Measurements from ENCODE around the gene PRKCA.
"Not testable (repeated sequence)": the region's sequence is repeated elsewhere in the genome, so short reads cannot be mapped to it uniquely, and the experiment has no call there.

Gene PRKCA

DNA sequence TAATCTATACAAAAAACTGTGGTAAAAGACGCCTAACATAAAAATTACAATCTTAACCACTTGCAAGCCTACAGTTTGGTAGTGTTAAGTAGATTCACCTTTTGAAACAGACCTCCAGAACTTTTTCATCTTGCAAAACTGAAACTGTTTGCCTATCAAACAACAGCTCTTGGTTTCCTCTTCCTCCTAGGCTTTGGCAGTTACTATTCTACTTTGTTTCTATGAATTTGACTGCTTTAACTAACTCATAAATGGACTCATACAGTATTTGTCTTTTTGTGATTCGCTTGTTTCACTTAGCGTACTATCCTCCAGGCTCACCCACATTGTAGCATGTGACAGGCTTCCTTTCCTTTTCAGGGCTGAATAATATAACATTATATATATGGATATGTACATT is 97.0 kb downstream of the PRKCA start:
- no peak overlapping the region for H3K9ac ChIP-seq (ENCODE audit: insufficient read length, low read depth)
- DNase-seq (ENCODE audit: low read depth, low spot score): no peak
- no peaks in the 10 kb centered on the region for H3K9me3 ChIP-seq (ENCODE audit: insufficient read depth, low read length)

DNA sequence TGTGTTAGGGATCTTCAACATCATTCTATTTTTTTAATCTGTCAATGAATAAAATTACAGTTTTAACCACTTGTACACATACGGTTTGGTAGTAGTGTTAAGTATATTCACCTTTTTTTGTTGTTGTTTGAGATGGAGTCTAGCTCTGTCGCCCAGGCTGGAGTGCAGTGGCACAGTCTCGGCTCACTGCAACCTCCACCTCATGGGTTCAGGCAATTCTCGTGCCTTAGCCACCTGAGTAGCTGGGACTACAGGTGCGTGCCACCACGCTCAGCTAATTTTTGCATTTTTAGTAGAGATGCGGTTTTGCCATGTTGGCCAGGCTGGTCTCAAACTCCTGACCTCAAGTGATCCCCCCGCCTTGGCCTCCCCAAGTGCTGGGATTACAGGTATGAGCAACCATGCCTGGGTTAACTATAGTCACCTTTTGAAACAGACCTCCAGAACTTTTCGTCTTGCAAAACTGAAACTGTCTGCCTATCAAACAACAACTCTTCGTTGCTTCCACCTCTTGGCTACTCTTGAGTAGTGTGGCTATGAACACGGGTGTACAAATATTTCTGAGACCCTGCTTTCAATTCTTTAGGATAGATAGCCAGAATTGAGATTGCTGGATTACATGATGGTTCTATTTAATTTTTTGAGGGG is 97.8 kb downstream of the PRKCA start:
- H3K9ac ChIP-seq (ENCODE audit: insufficient read length, low read depth); H3K4me3 ChIP-seq (ENCODE audit: insufficient read length, low read depth); H3K4me1 ChIP-seq (ENCODE audit: insufficient read depth, insufficient read length); H3K9me3 ChIP-seq (ENCODE audit: insufficient read depth, low read length); DNase-seq (ENCODE audit: low read depth, low spot score); H3K27me3 ChIP-seq (ENCODE audit: insufficient read depth, insufficient read length); H3K36me3 ChIP-seq (ENCODE audit: insufficient read depth, insufficient read length, low read length): not testable (repeated sequence)

More for the DNA sequence above, 97.0 kb downstream of the PRKCA start:
- no peak overlapping the region for H3K4me3 ChIP-seq (ENCODE audit: insufficient read length, low read depth)
- H3K4me1 ChIP-seq (ENCODE audit: insufficient read depth, insufficient read length): no peaks in the 10 kb centered on the region
- no peak for TF ChIP-seq YY1 (IDR thresholded peaks at IDR 0.05; ENCODE audit: insufficient read depth, insufficient read length)
- TF ChIP-seq SUZ12 (IDR thresholded peaks at IDR 0.05; ENCODE audit: extremely low read depth, insufficient read depth, insufficient read length): no peak
- no peak for TF ChIP-seq ZNF274 (IDR thresholded peaks at IDR 0.05; ENCODE audit: low read depth, low read length)
- H3K36me3 ChIP-seq (ENCODE audit: insufficient read depth, insufficient read length, low read length): no peaks in the 10 kb centered on the region
- H3K27me3 ChIP-seq (ENCODE audit: insufficient read depth, insufficient read length): no peaks in the 10 kb centered on the region

DNA sequence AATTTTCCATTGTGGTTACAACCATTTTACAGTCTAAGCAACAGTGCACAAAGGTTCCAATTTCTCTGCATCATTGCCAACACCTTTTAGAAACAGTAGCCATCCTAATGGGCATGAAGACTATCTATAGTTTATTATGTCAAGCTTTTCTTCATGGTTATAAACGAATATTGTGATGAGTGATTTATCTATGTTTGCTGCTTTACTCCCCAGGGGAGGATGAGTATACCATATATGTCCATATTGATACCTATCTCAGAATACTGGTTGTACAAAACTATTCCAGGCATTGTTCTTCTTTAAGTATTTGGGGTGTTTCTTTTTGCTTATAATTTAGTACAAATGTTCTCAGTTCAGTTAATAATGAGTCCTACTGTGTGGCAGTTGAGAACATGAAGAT is 98.3 kb downstream of the PRKCA start:
- TF ChIP-seq ZNF274 (IDR thresholded peaks at IDR 0.05; ENCODE audit: low read depth, low read length): no peak
- TF ChIP-seq YY1 (IDR thresholded peaks at IDR 0.05; ENCODE audit: insufficient read depth, insufficient read length): no peak
- TF ChIP-seq SUZ12 (IDR thresholded peaks at IDR 0.05; ENCODE audit: extremely low read depth, insufficient read depth, insufficient read length): no peak
- Histone ChIP-seq H3K9me3 (ENCODE audit: insufficient read depth, low read length) (no peaks in the 10 kb centered on the region), H3K4me1 (ENCODE audit: insufficient read depth, insufficient read length) (no peaks in the 10 kb centered on the region), H3K9ac (ENCODE audit: insufficient read length, low read depth) (no peak overlapping the region), H3K36me3 (ENCODE audit: insufficient read depth, insufficient read length, low read length) (no peaks in the 10 kb centered on the region), H3K4me3 (ENCODE audit: insufficient read length, low read depth) (no peak overlapping the region), H3K27me3 (ENCODE audit: insufficient read depth, insufficient read length) (no peaks in the 10 kb centered on the region)
- DNase-seq (ENCODE audit: low read depth, low spot score): no peak

DNA sequence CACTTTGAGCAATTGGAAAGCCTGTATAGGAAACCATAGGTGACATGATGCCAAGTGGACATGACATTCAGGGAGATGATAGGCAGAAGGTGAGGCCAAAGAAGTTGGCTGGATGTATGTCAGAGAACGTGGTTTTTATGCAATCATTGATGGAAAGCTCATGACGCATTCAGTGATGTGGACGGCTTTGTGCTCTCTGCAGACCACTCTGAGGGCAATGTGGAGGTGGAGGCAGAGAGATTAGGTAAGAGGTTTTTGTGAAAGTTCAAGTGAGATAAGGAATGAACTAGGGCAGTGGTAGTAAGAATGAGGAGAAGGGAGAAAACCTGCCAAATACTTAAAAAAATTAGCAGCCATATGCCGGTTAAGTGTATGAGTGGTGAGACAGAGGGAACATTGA is 99.0 kb downstream of the PRKCA start:
- Histone ChIP-seq H3K36me3 (ENCODE audit: insufficient read depth, insufficient read length, low read length) (no peaks in the 10 kb centered on the region), H3K4me1 (ENCODE audit: insufficient read depth, insufficient read length) (no peaks in the 10 kb centered on the region), H3K4me3 (ENCODE audit: insufficient read length, low read depth) (no peak overlapping the region), H3K9me3 (ENCODE audit: insufficient read depth, low read length) (no peaks in the 10 kb centered on the region), H3K9ac (ENCODE audit: insufficient read length, low read depth) (no peak overlapping the region), H3K27me3 (ENCODE audit: insufficient read depth, insufficient read length) (no peaks in the 10 kb centered on the region)
- no peak for TF ChIP-seq SUZ12 (IDR thresholded peaks at IDR 0.05; ENCODE audit: extremely low read depth, insufficient read depth, insufficient read length)
- TF ChIP-seq ZNF274 (IDR thresholded peaks at IDR 0.05; ENCODE audit: low read depth, low read length): no peak
- TF ChIP-seq YY1 (IDR thresholded peaks at IDR 0.05; ENCODE audit: insufficient read depth, insufficient read length): no peak
- DNase-seq (ENCODE audit: low read depth, low spot score): no peak

DNA sequence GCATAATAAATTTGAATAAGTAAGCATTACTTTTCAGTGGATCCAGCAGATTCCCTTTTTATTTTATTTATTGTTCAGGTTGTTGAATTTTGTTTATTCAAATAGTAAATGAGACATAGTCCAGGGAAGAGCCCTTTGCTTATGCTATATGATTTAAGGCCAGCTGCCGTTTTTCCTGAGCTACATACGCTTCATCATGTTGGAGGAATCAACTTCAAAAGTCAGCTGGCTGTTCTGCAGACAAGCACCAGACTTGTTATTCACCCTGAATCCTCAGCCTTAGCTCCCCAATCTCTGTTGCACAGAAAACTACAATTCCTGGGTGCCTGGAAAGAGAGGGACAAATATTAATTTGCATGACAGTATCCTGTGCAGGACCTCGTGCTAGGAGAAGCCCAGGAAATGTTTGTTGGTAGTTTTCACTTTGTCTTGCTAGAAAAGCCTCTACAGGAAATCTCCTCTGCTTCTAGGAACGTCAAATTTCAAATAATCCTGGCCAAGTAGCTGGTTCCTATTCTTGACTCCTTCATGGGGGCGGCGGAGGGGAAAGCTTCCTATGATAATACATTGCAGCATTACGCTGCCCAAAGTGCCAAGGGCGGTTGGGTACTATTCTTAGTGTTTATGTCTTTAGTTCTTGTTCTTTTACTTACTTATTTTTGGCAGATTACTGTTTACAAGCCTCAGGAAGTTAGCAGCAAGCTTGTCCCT is 101.6 kb downstream of the PRKCA start:
- TF ChIP-seq ZNF274 (IDR thresholded peaks at IDR 0.05; ENCODE audit: low read depth, low read length) (no peak), YY1 (IDR thresholded peaks at IDR 0.05; ENCODE audit: insufficient read depth, insufficient read length) (no peak), SUZ12 (IDR thresholded peaks at IDR 0.05; ENCODE audit: extremely low read depth, insufficient read depth, insufficient read length) (no peak)
- DNase-seq (ENCODE audit: low read depth, low spot score): no peak
- Histone ChIP-seq H3K9me3 (ENCODE audit: insufficient read depth, low read length) (no peaks in the 10 kb centered on the region), H3K4me1 (ENCODE audit: insufficient read depth, insufficient read length) (no peaks in the 10 kb centered on the region), H3K4me3 (ENCODE audit: insufficient read length, low read depth) (no peak overlapping the region), H3K27me3 (ENCODE audit: insufficient read depth, insufficient read length) (no peaks in the 10 kb centered on the region), H3K36me3 (ENCODE audit: insufficient read depth, insufficient read length, low read length) (no peaks in the 10 kb centered on the region), H3K9ac (ENCODE audit: insufficient read length, low read depth) (no peak overlapping the region)

DNA sequence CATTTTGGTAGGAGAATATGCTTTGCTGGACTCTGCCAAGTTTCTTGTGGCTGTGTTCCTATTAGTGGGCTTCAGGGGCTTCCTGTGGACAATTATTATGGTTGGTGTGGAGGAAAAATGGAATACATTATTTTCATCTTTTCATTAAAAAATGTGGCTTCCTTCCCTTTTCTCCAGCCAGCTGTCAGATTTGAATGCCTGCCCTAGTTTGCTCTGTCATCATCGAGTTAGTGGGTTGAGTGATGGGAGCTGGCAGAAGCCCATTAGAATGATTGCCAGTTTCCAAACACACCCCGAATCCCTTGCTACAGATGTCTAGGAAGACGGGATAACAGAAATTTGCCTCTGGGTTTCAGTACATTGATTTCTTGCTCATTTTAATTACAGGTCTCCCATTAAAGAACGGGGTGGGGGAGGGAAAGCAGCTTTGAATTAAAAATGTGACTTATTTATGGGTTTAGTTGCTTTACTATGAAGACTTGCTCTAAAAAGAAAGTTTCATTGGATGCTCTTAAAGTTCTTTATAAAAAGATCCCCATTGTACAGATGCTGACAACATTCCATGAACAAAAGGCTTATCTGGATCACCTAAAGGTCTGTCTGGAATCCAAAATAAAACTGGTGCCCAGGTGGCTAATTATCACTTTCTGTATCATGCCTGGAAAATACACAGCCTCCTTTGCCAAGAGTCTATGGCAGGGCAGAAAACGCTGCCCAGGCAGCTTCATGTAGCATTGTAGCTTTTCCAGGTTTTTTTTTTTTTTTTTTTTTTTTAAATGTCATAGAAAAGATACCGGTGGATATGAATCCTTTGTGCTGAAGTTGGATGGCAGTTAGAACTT is 103.6 kb downstream of the PRKCA start:
- no peak for TF ChIP-seq SUZ12 (IDR thresholded peaks at IDR 0.05; ENCODE audit: extremely low read depth, insufficient read depth, insufficient read length)
- no peak for TF ChIP-seq YY1 (IDR thresholded peaks at IDR 0.05; ENCODE audit: insufficient read depth, insufficient read length)
- TF ChIP-seq ZNF274 (IDR thresholded peaks at IDR 0.05; ENCODE audit: low read depth, low read length): no peak
- Histone ChIP-seq H3K4me3 (ENCODE audit: insufficient read length, low read depth) (no peak overlapping the region), H3K4me1 (ENCODE audit: insufficient read depth, insufficient read length) (no peaks in the 10 kb centered on the region), H3K27me3 (ENCODE audit: insufficient read depth, insufficient read length) (no peaks in the 10 kb centered on the region), H3K9ac (ENCODE audit: insufficient read length, low read depth) (no peak overlapping the region), H3K9me3 (ENCODE audit: insufficient read depth, low read length) (no peaks in the 10 kb centered on the region), H3K36me3 (ENCODE audit: insufficient read depth, insufficient read length, low read length) (no peaks in the 10 kb centered on the region)
- no peak for DNase-seq (ENCODE audit: low read depth, low spot score)

Measured in NT2/D1 (cell line).